GM13977 (cell line): ENCODE results near the gene GRID2.

ENCODE experiments used
- DNase-seq: peaks from one replicate; pipeline ENCODE4 v3.0.0; 2012; ENCODE audit warnings: low spot score
- in situ Hi-C: fragments of 300-500 bp; cut with MboI; formaldehyde crosslinking; loops from one replicate; pipeline ENCODE4 v1.12.0; 2022; ENCODE audit warnings: low sequenced_read_pairs, low pct_unique_long_range_greater_than_20kb, mixed read lengths, inconsistent platforms; ENCODE audit not compliant: unreplicated experiment
- TF ChIP-seq, protein P1 (sequence below): IDR thresholded peaks from 2 replicates; pipeline ENCODE4 v1.5.1; 2012; ENCODE audit warnings: mild to moderate bottlenecking, control low read depth; ENCODE audit not compliant: insufficient read depth; ENCODE audit errors: extremely low read depth, missing control alignments

GRID2 gene

DNA sequence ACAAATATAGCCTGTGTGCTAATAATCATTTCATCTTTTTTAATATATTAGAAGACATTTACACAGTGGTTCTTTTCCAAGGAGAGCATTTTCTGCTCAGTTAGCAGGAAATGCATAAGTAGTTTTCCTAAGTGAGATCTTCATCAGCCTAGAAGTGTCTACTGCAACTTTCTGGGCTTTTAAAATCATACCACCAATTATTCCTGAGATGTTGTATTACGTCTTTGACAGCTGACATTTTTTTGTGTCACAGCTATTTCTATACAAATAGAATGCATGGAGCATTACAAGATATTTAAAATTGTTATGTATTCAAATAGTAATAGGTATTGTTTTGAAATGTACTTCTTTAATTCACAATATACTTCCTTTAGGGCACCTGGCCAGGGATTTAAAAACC, 158.0 kb downstream of the GRID2 start:
- DNase-seq = no peak
- in situ Hi-C loops = no loop called here
- TF ChIP-seq, protein P1, sequence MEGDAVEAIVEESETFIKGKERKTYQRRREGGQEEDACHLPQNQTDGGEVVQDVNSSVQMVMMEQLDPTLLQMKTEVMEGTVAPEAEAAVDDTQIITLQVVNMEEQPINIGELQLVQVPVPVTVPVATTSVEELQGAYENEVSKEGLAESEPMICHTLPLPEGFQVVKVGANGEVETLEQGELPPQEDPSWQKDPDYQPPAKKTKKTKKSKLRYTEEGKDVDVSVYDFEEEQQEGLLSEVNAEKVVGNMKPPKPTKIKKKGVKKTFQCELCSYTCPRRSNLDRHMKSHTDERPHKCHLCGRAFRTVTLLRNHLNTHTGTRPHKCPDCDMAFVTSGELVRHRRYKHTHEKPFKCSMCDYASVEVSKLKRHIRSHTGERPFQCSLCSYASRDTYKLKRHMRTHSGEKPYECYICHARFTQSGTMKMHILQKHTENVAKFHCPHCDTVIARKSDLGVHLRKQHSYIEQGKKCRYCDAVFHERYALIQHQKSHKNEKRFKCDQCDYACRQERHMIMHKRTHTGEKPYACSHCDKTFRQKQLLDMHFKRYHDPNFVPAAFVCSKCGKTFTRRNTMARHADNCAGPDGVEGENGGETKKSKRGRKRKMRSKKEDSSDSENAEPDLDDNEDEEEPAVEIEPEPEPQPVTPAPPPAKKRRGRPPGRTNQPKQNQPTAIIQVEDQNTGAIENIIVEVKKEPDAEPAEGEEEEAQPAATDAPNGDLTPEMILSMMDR = no peak

DNA sequence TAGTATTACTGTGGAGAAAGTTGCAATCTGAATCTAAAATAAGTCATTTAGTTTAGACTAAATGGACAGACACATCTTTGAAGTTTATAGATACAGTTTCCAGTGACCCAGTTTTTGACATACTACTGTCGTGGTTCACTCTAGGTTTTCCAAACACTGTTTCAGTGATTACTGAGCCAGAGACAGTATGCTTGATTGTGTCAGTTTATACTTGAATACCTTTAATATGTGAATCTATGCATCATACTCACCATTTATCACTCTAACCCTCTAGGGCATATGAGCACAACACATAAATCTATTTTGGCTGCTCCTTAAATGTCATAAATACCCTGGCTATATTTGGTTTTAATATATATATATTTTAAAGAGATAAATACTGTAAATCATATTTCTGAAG, 173.5 kb downstream of the GRID2 start:
- TF ChIP-seq, protein P1 = no peak
- no peak for DNase-seq
- in situ Hi-C loops = no loop called here

DNA sequence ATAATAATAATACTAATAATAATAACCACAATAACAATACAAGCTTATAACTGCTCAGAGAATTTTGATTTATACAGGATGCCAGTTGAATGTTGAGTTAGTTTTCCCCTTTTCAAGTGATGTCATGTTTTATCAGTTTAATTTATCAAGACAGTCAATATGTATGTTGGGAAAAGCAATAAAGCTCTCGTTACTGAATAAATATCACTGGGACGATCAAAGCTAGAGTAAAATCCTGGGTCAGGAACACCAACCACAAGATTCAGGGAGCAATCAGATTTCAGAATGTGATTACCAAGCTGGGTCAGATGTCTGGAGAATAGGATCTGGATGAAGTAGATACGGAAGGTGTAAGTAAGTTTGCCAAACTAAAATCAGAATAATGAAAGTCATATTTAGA, 179.6 kb downstream of the GRID2 start:
- in situ Hi-C loops = no loop called here
- no peak for DNase-seq
- TF ChIP-seq, protein P1 = no peak

DNA sequence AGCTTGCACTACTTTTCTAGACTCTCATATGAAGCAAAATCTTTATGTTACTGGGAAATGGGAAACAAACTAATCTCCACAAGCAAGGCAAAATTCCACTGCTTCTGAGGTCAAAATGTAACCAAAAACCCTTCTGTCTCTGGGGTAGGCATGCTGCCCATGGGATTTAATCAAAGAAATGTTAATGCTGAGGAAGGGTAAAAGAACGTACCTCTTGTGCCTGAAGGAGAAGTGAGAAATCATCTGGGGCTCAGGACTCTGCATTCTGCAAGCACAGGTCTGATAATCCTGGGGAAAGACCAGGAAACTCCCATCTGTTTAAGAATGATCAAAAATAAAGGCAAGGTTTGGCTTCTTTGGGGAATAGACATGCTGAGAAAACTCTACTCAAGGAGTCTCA, 184.7 kb downstream of the GRID2 start:
- in situ Hi-C loops = no loop called here
- TF ChIP-seq, protein P1 = no peak
- DNase-seq = no peak

DNA sequence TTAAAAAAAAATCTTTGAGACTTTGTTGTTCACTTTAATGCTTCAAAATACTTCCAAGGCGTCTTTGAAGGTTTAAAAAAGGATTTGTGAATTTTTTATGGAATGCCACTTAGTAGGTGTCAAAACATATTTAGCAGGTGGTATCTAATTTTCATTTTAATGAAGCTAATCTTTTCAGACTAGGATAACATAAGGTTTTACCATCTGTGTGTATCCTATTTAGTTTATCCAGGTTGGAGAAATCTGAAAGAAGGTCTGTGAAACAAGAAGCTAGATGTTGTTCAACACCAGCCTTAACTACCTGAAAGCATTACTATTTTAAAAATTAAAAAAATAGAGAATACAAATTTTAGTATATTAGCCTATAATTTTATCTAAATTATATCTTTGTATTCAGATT, 193.4 kb downstream of the GRID2 start:
- DNase-seq = no peak
- in situ Hi-C loops = no loop called here
- TF ChIP-seq, protein P1 = no peak

DNA sequence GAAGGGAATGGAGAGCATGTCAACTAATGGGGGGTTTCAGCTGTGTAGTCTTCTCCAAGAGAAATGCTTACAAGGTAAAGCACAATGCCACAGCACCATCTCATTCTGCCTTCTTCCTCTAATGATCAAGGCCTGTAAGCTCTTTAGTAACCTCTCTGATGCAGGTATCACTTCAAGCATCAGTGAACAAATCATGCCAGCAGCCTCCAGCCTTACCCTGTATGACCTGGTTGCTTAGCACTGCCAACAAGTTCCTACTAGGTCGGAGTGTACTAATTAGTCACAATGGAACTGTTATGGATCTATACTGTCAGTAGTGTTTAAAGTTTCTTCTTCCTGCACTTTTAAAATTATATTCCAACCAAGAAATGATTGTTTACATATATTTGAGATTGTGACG, 197.7 kb downstream of the GRID2 start:
- in situ Hi-C loops = no loop called here
- no peak for DNase-seq
- TF ChIP-seq, protein P1 = no peak

DNA sequence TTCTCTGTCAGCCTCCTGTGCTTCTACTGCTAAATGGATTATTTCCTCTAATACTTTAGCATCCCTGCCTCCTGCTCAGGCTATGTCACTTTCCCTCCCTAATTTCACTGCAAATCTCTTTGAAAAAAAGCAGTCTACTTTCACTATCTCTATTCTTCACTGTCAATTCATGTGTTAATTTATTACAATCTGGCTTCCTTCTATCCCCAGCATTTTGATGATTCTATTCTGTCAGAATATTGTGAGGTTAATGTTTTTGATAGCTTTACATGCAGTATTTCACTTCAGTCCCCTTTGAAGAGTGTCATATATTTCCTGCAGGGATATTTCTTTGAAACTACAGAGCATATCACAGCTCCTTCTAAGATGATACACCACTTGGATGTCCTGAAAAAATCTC, 203.2 kb downstream of the GRID2 start:
- in situ Hi-C loops = no loop called here
- TF ChIP-seq, protein P1 = no peak
- DNase-seq = no peak
